Measurements from ENCODE around the gene CTNNA1.

CTNNA1 gene

GRCh38 chr5:138932171-138932810, 179.1 kb downstream of the CTNNA1 start:
- DNase-seq (ENCODE audit: low read depth): no peak

- DNase-seq (ENCODE audit: low read depth): no peak
These were observed 180.5 kb downstream of the CTNNA1 start for GRCh38 chr5:138933522-138934290.

- DNase-seq (ENCODE audit: low read depth): no peak
These were observed 181.7 kb downstream of the CTNNA1 start for GRCh38 chr5:138934971-138935370.

GRCh38 chr5:138935466-138935865, 182.2 kb downstream of the CTNNA1 start:
- DNase-seq (ENCODE audit: low read depth): no peak

- DNase-seq (ENCODE audit: low read depth): no peak
These were observed 183.2 kb downstream of the CTNNA1 start for GRCh38 chr5:138936225-138936967.

GRCh38 chr5:138936968-138937345, 183.7 kb downstream of the CTNNA1 start:
- DNase-seq (ENCODE audit: low read depth): no peak

GRCh38 chr5:138937392-138938387, 184.5 kb downstream of the CTNNA1 start:
- no peak for DNase-seq (ENCODE audit: low read depth)

- no peak for DNase-seq (ENCODE audit: low read depth)
These were observed 185.3 kb downstream of the CTNNA1 start for GRCh38 chr5:138938526-138938925.

- no peak for DNase-seq (ENCODE audit: low read depth)
These were observed 188.8 kb downstream of the CTNNA1 start for GRCh38 chr5:138942066-138942465.

GRCh38 chr5:138942861-138943260, 189.6 kb downstream of the CTNNA1 start:
- no peak for DNase-seq (ENCODE audit: low read depth)

GRCh38 chr5:138943599-138944173, 190.5 kb downstream of the CTNNA1 start:
- no peak for DNase-seq (ENCODE audit: low read depth)

- no peak for DNase-seq (ENCODE audit: low read depth)
These were observed 191.5 kb downstream of the CTNNA1 start for GRCh38 chr5:138944527-138945322.

- no peak for DNase-seq (ENCODE audit: low read depth)
These were observed 192.4 kb downstream of the CTNNA1 start for GRCh38 chr5:138945421-138946240.

- no peak for DNase-seq (ENCODE audit: low read depth)
These were observed 193.0 kb downstream of the CTNNA1 start for GRCh38 chr5:138946241-138946623.

GRCh38 chr5:138946831-138947560, 193.8 kb downstream of the CTNNA1 start:
- no peak for DNase-seq (ENCODE audit: low read depth)

- no peak for DNase-seq (ENCODE audit: low read depth)
These were observed 194.6 kb downstream of the CTNNA1 start for GRCh38 chr5:138947780-138948179.

GRCh38 chr5:138948471-138949222, 195.4 kb downstream of the CTNNA1 start:
- no peak for DNase-seq (ENCODE audit: low read depth)

GRCh38 chr5:138949223-138949574, 196.0 kb downstream of the CTNNA1 start:
- DNase-seq (ENCODE audit: low read depth): no peak

Measured in stimulated activated CD8-positive, alpha-beta memory T cell treated with anti-CD3 and anti-CD28 coated beads, Interleukin-7, amount 100 ng/mL, for 24 hours (primary cell).